GM19455 (cell line): ENCODE data around the gene NDST3.

Source experiments
- ATAC-seq: cut with Tn5 transposase; IDR thresholded peaks from one replicate; pipeline ENCODE4 v1.9.1; 2021; ENCODE audit not compliant: unreplicated experiment

Gene NDST3

DNA sequence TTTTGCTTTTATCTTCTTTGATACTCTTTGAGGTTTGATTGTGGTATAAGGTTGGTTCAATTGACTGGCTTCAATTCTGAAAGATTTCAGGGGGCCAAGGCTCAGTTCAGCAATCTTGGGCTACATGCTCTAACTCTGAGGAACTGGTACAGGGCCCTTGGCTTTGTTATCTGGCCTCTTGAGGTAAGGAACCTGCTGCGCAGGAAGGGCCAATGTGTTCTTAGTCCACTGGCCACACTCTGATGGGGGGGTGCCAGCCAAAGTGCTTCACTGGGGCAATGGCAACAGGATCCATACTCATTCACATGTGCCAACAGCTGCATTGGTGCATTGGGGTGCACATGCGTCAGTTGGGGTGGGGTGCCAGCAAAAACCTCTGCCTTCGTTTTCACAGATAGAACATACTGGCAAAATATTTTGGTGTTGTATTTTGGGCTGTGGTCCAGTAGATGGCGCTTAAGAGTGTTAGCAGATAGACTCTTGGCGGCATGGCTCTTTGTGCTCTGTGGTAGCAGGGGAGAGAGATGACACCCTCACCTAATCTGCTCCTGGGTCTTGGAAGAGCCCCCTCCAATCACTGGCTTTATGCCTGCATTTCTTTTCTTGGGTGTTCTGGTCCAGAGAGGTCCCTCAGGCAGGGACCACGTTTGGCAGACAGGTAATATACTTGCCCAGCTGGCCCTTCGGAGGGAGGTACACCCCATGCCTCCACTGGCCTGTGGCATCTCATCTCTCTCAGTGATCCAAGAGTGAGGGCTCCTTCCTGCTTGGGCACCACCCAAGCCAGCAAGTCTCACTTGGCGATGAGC, 42.9 kb downstream of the NDST3 start:
- ATAC-seq: peak; percentile 81

DNA sequence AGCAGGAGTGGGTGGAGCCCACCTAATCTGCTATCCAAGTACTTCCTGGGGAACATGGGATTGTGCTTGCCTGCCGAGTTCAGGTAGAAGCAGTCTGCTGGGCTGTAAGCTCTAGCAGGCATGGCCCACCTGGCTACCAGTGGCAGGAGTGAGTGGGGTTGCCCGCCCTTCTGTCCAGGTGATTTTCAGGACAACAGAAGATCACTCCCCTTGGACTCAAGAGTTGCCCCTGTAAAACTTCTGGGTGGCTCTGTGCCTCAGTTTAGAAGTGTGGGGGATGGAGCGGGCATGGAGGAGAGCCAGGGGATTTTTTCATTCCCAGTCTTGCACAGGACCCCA, 43.5 kb downstream of the NDST3 start:
- no peak for ATAC-seq

DNA sequence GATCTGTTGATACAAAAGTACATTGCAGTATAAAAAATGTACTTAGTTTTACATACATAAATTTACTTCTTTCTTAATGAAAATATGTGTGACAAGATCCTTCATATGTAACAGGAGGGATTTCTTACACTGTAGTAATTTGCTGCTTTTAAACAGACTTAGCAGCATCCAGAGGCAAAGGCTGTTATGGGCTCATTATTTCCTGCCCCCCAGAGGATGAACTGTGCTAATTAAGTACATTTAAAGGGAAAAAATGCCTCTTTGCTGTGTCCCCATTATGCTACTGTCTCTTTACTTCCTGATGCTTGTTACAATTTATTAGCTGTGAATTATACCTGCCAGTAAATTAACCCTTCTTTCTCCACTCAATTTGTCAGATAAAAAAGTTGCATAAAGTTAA, 47.1 kb downstream of the NDST3 start:
- no peak for ATAC-seq

DNA sequence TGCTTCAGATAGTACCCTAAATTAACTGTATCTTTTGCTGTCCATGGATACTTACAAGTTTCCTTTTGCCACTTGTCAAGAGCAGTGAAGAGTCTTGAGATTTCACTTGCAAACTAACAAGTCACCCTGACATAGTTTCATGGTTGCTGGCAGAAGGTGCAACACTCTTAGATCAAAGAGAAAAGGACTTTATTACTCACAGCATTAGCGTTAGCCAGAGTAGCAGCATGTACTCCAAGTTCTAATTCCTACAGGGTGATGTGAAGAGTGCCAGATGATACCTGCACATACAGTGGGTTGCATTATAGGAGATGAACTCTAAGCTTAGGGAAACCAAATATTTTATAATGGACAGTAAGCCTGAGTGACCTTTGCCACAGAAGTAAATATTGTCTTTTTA, 47.9 kb downstream of the NDST3 start:
- no peak for ATAC-seq

DNA sequence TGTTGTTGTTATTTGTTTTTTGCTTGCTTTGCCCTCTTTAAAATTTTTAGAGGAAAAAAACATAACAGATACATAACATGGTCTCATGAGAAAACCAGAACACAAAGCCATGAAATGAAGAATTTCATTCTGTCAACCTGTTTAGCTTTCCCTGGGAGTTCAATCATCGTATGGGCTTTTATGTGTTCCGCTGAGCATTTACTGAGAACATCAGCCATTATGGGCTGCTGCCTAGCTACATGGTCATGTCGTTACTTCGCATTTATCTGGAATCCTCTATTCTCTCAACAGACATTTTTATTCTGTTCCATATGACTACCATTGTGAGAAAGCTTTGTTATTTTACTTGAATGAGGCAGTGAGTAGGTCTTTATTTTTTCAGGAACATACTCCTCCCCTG, 51.4 kb downstream of the NDST3 start:
- no peak for ATAC-seq

DNA sequence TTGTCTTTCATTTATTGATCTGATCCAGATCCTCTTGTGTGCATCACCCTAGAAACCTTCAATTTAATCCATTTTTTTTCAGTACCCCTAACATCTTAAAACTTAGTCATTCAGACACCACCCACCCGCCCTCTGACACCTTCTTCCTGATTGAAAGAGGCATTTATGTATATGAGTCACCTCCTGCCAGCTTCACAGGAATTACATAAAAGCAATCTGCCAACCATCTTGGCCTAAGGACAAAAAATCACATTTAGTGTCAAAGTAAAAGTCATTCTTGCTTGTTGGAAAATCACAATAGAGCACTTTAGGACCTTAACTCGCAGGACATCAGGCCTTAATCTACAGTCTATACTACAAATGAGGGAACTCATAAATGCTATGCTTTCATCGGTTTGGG, 52.1 kb downstream of the NDST3 start:
- ATAC-seq: no peak

DNA sequence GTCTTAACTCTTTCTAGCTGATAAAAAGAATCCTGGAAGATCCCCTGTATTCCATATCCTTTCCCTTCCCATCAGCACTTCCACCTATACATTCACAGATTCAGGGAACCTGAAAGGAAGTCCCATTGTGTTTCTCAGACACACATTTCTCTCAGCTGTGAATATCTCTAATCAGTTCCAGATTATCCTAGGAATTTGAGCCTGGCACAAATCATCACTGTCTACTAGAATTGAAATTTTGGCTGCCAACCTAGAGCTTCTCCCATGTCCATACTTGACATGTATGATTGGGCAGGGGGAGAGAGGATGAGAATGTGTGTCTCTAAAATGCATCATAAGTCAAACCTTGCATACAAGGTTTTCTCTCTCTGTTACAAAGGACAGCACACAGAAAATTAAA, 53.1 kb downstream of the NDST3 start:
- no peak for ATAC-seq

DNA sequence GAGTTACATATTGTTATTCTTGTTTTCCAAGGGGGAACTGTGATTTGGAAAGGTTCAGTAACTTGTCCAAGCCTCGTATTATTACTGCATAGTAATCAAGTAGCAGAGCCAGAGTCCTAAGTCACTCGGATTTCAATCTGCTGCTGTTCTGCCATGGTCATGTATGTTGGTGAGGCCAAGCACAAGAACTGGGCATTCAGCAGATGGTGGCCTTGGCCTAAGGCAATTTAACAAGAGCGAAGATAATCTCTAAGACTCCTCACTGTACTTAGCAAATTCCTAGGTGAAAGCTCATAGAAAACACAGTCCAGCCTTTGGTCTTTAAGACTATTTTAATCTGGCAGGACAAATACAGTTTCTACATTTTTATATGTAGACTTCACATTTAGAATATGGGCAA, 64.8 kb downstream of the NDST3 start:
- ATAC-seq: no peak

DNA sequence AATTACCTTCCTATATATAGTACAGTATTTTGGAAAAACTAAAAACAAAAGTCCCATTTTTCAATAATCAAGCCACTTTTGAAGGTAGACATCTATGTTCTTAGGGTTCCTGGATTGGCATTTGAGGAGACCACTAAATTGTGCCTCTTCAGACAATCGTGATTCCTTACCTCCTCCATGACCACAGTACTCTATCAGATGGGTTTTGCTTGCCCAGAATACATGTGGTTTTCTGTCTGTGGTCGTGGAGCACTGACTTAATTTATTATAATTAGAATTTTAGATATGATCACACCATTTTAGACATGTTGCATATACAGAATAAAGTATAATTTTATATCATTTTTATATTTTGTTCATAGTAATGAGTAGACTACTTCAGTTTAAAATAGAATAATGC, 67.9 kb downstream of the NDST3 start:
- no peak for ATAC-seq

DNA sequence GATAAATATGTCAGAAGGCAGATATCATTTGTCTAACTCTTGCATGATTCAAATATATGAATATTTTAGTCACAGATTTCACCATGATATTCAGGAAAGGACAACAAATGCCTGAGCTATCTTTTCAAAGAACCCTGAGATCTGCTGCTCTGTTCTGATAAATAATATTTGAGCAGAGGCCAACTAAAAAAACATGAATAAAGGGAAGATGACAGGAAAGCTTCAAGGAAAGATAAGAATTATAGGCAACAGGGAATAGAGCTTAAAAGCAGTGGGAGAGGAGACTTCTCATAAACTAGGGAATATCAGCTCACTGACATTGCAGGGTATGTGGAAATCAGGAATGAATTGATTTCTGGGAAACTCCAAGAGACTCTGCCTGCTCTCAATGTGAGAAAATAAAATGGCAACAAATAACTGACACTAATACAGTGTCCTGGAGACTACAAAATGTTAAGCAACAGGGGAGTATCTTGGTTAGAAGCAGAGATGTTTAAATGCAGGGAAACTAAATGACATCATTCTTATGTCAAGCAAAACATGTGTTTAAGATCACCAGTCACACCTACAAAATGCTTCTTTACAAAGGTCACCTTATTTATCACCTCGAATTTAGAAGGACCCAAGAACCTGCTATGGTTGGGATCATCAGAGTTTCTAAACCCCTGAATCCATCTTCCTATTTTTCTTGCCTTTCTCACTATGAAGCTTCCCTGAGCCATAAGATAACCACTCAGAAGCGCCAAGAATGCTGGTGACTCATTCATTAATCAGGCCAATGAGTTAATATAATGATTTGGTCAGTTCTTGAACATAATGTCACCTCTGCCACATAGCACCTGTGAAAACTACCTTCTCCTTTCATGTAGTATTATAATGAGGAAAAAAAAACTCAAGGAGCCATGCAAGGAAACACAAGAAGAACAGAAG, 78.1 kb downstream of the NDST3 start:
- no peak for ATAC-seq

DNA sequence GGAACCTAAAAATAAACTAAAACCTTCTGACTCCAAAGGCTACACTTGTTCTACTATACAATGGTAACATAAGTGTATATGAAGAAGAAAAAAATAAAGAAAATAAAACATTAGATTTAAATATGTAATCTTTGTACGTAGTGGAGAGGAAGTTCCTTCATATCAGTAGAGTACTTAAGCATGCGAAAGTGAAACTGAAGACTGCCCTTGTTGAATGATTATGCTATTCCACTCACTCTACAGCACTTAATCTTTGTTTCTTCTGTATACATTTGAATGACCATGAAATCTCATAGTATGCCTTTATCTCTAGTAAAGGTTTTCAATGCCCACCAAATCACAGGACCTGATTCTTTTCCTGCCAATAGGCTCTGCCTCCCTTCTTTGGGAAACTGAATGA, 78.9 kb downstream of the NDST3 start:
- peak; percentile 89 for ATAC-seq

DNA sequence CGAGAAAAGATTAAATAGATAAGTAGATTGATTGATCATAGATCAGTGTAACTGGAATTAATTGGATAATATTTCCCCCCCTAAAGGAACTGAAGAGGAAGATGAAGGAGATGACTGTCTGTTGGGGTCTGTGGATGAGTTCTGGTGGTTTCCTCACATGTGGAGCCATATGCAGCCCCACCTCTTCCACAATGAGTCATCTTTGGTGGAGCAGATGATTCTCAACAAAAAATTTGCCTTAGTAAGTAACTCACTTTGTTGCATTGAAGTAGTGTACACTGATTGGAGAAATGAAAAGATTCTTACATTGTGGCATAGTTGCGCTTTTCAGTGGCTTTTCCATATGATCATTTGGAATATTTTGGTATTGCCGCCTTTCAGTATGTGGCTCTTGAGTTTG, 80.4 kb downstream of the NDST3 start:
- ATAC-seq: no peak

DNA sequence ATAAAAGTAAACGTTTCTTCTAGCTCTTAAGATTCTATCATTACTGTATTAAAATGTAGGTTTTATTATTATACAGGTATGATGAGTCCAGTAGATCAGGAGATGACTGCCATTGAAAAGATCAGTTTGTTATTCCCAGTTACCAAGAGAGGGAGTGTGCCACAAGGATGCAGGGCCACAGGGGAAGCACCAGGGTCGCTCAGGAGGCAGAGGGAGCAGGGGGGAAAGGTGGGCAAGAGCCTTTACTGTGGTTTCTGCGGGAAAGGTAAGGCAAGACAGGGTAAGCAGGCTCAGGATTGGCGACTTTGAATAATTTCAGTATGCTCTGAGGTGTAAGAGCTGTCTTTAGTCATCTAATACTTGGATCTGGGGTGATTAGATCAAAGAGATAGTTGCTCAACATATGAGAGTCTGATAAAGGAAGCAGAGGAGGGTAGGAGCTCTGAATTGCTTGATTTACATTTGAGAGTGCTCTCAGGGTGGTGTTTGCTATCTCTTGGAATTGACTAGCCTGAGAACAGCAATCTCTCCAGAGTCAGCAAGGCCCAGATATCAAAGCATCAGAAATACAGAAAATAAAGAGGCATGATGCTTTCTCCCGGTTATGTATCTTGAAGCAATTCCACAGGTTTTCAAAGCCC, 86.0 kb downstream of the NDST3 start:
- no peak for ATAC-seq

DNA sequence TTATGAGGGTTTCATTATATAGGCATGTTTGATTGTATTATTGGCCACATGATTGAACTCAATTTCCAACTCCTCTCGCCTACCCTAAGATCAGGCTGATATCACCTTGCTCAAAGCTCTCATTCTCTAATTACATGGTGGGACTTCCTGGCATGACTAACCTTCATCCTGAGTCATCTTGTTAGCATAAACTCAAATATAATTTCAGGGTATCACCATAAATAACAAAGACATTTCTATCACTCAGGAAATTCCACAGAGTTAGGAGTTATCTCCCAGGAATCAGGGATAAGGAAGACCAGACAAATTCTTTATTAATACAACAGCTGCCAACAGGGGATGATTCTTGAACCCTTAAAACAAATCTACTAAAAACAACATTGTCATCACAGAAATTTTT, 90.7 kb downstream of the NDST3 start:
- ATAC-seq: no peak

DNA sequence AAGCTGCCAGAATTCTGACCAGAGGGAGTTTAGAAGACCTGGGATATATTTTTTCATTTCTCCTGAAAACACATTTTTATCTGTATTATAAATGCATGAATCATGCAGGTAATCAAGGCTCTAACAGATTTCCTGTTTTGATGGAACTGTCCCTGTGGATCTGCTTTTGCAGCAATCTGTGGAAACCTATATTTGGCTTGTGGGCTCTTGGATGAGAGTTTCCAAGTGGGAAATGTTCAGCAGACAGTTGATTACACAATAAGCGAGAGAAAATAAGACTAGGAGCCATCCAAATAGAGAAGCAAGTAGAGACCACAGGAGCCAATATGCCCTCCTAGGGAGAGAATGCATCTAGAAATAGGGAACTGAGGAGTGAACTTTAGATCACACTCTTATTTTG, 105.0 kb downstream of the NDST3 start:
- ATAC-seq: no peak

DNA sequence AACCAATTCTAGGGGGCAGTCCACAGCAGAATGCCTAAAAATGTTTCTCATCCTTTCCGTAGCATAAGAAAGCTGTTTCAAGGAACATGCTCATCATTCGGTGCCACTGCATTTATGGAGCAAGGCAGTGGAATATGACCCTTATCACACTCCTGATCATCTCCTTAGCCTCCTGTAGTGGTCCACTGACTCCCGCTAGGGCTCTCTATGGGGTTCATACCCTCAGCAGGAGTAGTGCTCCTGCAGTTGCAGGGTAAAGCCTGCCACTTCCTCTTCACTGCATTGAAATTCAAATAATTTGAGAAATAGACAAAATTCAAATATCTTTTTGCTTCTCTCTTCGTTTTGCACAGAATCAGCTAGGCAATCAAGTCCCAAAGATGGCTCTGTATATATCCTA, 107.0 kb downstream of the NDST3 start:
- no peak for ATAC-seq

DNA sequence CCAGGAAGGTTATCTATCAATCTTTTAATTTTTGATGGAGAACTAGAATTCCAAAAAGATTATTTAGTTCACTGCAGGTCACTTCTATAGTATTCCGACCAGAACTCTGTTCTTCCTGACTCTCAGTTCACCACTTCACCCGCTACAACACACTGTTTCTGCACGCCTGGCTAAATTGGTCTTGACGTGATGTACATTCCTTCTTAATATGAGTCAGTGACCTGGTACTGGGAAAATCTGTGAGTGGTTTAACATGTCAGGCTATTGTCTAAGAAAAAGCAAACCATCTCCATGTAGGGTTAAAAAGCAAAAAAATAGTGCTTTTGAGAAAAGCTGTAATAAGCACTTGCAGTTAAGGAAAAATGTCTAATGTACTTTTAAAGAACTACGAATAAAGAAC, 120.4 kb downstream of the NDST3 start:
- no peak for ATAC-seq

DNA sequence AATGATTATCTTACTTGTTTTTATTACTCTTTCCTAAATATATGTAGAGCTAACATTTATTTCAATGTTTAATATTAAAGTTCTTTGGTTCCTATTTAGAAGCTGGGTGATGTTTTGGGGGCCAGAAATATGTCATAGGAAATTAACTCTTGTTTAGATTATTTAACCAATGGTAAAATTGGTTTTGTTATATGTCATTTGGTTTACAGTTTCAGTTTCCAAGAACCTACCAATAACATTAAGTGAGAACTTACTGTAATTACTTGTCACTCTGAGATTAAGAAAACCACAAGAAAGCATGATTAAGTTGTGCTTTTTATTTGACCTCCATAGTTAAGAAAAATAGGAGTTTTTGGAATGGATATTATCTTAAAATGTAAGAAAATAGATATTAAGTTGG, 121.2 kb downstream of the NDST3 start:
- no peak for ATAC-seq

DNA sequence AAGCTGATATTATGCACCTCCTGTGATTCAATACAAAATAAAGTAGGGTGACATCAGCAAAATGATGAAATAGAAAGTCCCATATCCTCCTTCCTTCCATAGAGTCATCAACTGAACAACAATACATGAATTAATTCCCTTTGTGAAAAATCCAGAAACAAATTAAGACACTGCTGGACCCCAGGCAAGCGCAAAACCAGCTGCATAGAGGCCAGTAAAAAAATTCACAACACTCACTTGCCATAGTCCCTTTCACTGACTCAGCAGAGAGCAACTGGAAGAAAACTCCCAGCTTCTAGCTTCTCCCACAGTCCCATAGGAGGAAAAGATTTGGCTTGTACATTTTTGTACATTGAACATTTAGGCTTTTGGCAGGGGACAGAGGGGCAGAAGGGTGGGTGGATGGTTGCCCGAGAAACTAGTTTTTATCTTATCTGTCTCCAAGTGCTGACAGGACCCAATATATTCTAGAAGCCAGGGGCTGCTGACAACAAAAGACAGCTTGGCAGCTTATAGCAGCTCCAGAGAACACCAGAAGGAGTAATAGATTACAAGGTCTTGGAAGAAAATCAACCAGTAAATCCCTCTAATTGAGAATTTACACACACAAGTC, 124.6 kb downstream of the NDST3 start:
- no peak for ATAC-seq

DNA sequence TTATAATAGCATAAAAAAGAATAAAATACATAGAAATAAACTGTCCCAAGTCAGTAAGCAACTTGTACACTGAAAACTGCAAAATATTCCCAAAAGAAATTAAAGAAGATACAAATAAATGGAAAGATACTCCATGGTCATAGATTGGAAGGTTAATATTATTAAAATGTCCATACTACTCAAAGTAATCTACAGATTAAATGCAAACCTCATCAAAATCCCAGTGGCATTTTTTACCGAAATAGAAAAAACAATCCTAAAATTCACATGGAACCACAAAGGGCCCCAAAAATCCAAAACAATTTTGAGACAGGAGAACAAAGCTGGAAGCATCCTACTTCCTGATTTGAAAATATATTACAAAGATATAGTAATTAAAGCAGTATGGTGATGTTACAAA, 133.0 kb downstream of the NDST3 start:
- no peak for ATAC-seq

DNA sequence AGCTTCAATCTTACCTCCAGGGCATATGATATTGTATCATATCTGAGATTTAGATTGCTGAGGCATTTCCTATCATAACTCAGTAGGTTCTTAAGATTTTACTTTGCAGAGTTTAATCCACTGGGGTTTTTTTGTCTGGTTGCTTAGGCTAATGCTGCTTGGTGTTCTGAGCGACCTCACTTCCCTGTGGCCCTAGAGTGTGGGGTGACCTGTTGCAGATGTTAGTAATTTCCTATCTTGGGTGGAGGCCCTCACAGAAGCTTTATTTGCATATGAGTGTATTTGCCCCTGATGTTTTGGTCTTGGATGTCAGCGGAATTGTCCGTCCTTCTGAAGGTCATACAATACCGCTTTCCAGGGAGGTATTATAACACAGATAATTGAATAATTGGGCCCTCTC, 137.1 kb downstream of the NDST3 start:
- ATAC-seq: no peak

DNA sequence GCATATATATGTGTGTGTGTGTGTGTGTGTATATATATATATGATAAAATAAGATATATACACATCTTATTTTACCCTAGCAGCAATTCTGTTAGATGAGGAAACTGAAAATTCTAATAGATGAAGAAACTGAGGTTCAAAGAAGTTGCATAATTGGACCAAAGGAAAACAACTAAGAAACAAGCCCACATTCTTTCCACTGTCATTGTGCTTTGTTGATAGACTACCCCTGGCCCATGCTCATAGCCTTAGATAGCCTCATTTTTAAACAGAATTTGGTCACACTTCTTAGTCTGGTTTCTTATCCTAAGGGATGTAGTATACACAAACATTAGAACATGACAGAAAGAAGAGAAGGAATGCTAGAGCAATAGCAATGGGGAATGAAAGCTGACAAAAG, 138.8 kb downstream of the NDST3 start:
- no peak for ATAC-seq
